Fibroblast of lung (primary cell): ENCODE data around the gene AGBL4. TPM values are rescaled to one million over a fixed set of nuclear protein-coding genes. Genes with fewer than 3 reads are reported as not detected.

Experiments
- DNase-seq, 2 donors: peaks; one replicate each; pipeline versions ENCODE4 v3.0.0 to v3.0.0-alpha.2; 2010; ENCODE audit warnings: low read depth in 2 of 2
- H2AFZ ChIP-seq: 2 replicates; pipeline ENCODE4 v1.5.1; 2012; ENCODE audit warnings: low read length, control low read depth, inconsistent platforms
- H3K27ac ChIP-seq: 2 replicates; pipeline ENCODE4 v1.5.1; 2011; ENCODE audit warnings: low read length, control low read depth; ENCODE audit not compliant: insufficient read depth
- H3K27me3 ChIP-seq: 2 replicates; pipeline ENCODE4 v1.5.1; 2011; ENCODE audit warnings: mild to moderate bottlenecking, low read length; ENCODE audit not compliant: control insufficient read depth, insufficient read depth
- H3K36me3 ChIP-seq: 2 replicates; pipeline ENCODE4 v1.5.1; 2011; ENCODE audit warnings: low read length; ENCODE audit not compliant: control insufficient read depth, insufficient read depth
- H3K4me1 ChIP-seq: 2 replicates; pipeline ENCODE4 v1.5.1; 2011; ENCODE audit warnings: low read length; ENCODE audit not compliant: control insufficient read depth, insufficient read depth; ENCODE audit errors: extremely low read depth
- H3K4me2 ChIP-seq: 2 replicates; pipeline ENCODE4 v1.5.1; 2011; ENCODE audit warnings: low read length, control low read depth; ENCODE audit not compliant: insufficient read depth; ENCODE audit errors: extremely low read depth
- H3K4me3 ChIP-seq, 4 experiments: fragments of 200-600 bp in 1 of 4; sonication (generic) in 1 of 4; replicated peaks in 1 of 4; 2 replicates each; pipeline ENCODE4 v1.5.1; 2011 to 2016; ENCODE audit warnings: low read length in 4 of 4, low read depth in 3 of 4, mild to moderate bottlenecking in 3 of 4, control low read depth in 2 of 4, inconsistent platforms in 1 of 4, mixed read lengths in 1 of 4; ENCODE audit not compliant: insufficient read depth in 1 of 4; ENCODE audit errors: control extremely low read depth in 1 of 4
- H3K79me2 ChIP-seq: 2 replicates; pipeline ENCODE4 v1.5.1; 2012; ENCODE audit warnings: mild to moderate bottlenecking, low read length, inconsistent platforms; ENCODE audit not compliant: control insufficient read depth, insufficient read depth
- H3K9ac ChIP-seq: 2 replicates; pipeline ENCODE4 v1.5.1; 2011; ENCODE audit warnings: mild to moderate bottlenecking, low read length, control low read depth; ENCODE audit not compliant: insufficient read depth
- H3K9me3 ChIP-seq: 2 replicates; pipeline ENCODE4 v1.5.1; 2012; ENCODE audit warnings: low read depth, low read length; ENCODE audit not compliant: control insufficient read depth, insufficient read depth
- H4K20me1 ChIP-seq: 2 replicates; pipeline ENCODE4 v1.5.1; 2011; ENCODE audit warnings: low read length; ENCODE audit not compliant: control insufficient read depth, insufficient read depth; ENCODE audit errors: extremely low read depth
- CTCF ChIP-seq, 2 donors: IDR thresholded peaks in 1 of 2; conservative IDR thresholded peaks in 1 of 2; 1 replicate in 1 of 2; 2 replicates in 1 of 2; pipeline ENCODE4 v1.5.1; 2011 to 2012; ENCODE audit warnings: low read length in 2 of 2, control low read depth in 1 of 2, inconsistent platforms in 1 of 2, low read depth in 1 of 2, mild to moderate bottlenecking in 1 of 2
- EZH2 ChIP-seq: IDR thresholded peaks from 2 replicates; pipeline ENCODE4 v1.5.1; 2012; ENCODE audit warnings: low read length, control low read depth, mild to moderate bottlenecking; ENCODE audit errors: missing control alignments
- polyA plus RNA-seq, 2 donors: library from polyadenylated mRNA; depleted of rRNA in 1 of 2; stranded (reverse) in 1 of 2; unstranded in 1 of 2; fragments of >200 nt; gene quantifications; 2 replicates each; pipeline ENCODE4 v1.2.1, GENCODE V29; 2011 to 2012; ENCODE audit warnings: missing spikeins in 1 of 2
- total RNA-seq: library from RNA; depleted of rRNA; stranded (reverse); fragments of >200 nt; gene quantifications from 2 replicates; pipeline ENCODE4 v1.2.1, GENCODE V29; 2014

Gene AGBL4
- total and polyA plus RNA-seq, 2 donors (not counting 1 experiment from before 2014, with no cell fraction given): not detected

- DNase-seq: no peak
- Histone ChIP-seq H3K4me1 (no peaks in the 10 kb centered on the region), H2AFZ (no peak overlapping the region), H3K79me2 (no peaks in the 10 kb centered on the region), H3K9me3 (no peaks in the 10 kb centered on the region), H3K4me3 (no peak overlapping the region), H4K20me1 (no peaks in the 10 kb centered on the region), H3K4me2 (no peak overlapping the region), H3K27ac (no peak overlapping the region), H3K27me3 (no peaks in the 10 kb centered on the region), H3K36me3 (no peaks in the 10 kb centered on the region), H3K9ac (no peak overlapping the region)
- TF ChIP-seq EZH2 (no peak), CTCF (conservative IDR thresholded peaks at IDR 0.05 in 1 of 2, IDR thresholded peaks at IDR 0.05 in 1 of 2; ENCODE audit: low read depth in 1 of 2, low read length in 2 of 2) (no peak)
These were observed 1371.4 kb downstream of the AGBL4 start for GRCh38 chr1:48652334-48652733.

- Histone ChIP-seq H3K36me3 (no peaks in the 10 kb centered on the region), H3K4me2 (no peak overlapping the region), H3K79me2 (no peaks in the 10 kb centered on the region), H3K9me3 (no peaks in the 10 kb centered on the region), H2AFZ (no peak overlapping the region), H3K4me1 (no peaks in the 10 kb centered on the region), H3K9ac (no peak overlapping the region), H3K27me3 (no peaks in the 10 kb centered on the region), H4K20me1 (no peaks in the 10 kb centered on the region), H3K27ac (no peak overlapping the region), H3K4me3 (no peak overlapping the region)
- no peak for TF ChIP-seq EZH2
- TF ChIP-seq CTCF (conservative IDR thresholded peaks at IDR 0.05 in 1 of 2, IDR thresholded peaks at IDR 0.05 in 1 of 2; ENCODE audit: low read depth in 1 of 2, low read length in 2 of 2): no peak
- no peak for DNase-seq
These were observed 1373.9 kb downstream of the AGBL4 start for GRCh38 chr1:48649880-48650279.

- no peaks in the 10 kb centered on the region for H3K4me1 ChIP-seq
- no peaks in the 10 kb centered on the region for H3K79me2 ChIP-seq
- DNase-seq: no peak
- H3K27ac ChIP-seq: no peak overlapping the region
- H3K4me2 ChIP-seq: no peak overlapping the region
- H3K4me3 ChIP-seq: no peak overlapping the region
- no peaks in the 10 kb centered on the region for H3K9me3 ChIP-seq
- TF ChIP-seq EZH2 (no peak), CTCF (conservative IDR thresholded peaks at IDR 0.05 in 1 of 2, IDR thresholded peaks at IDR 0.05 in 1 of 2; ENCODE audit: low read depth in 1 of 2, low read length in 2 of 2) (no peak)
- no peaks in the 10 kb centered on the region for H4K20me1 ChIP-seq
- no peaks in the 10 kb centered on the region for H3K36me3 ChIP-seq
- H3K9ac ChIP-seq: no peak overlapping the region
- H2AFZ ChIP-seq: no peak overlapping the region
- no peaks in the 10 kb centered on the region for H3K27me3 ChIP-seq
These were observed 1377.9 kb downstream of the AGBL4 start for GRCh38 chr1:48645883-48646282.
